GM12864 (cell line): ENCODE results near the gene SFT2D3.

Experiments used
- DNase-seq: peaks from one replicate; pipeline ENCODE4 v3.0.0-alpha.2; 2011; ENCODE audit warnings: low read depth
- H3K4me3 ChIP-seq: 2 replicates; pipeline ENCODE4 v1.5.1; 2011; ENCODE audit warnings: mild to moderate bottlenecking, low read depth, low read length, control low read depth
- TF ChIP-seq, protein P1 (sequence below): IDR thresholded peaks from 2 replicates; pipeline ENCODE4 v1.5.1; 2011; ENCODE audit warnings: low read depth, mild to moderate bottlenecking, moderate library complexity, low read length, control low read depth, inconsistent platforms; ENCODE audit errors: missing control alignments

Gene SFT2D3

GRCh38 chr2:127660291-127660578 lies 41.1 kb upstream of the SFT2D3 start:
- TF ChIP-seq, protein P1, sequence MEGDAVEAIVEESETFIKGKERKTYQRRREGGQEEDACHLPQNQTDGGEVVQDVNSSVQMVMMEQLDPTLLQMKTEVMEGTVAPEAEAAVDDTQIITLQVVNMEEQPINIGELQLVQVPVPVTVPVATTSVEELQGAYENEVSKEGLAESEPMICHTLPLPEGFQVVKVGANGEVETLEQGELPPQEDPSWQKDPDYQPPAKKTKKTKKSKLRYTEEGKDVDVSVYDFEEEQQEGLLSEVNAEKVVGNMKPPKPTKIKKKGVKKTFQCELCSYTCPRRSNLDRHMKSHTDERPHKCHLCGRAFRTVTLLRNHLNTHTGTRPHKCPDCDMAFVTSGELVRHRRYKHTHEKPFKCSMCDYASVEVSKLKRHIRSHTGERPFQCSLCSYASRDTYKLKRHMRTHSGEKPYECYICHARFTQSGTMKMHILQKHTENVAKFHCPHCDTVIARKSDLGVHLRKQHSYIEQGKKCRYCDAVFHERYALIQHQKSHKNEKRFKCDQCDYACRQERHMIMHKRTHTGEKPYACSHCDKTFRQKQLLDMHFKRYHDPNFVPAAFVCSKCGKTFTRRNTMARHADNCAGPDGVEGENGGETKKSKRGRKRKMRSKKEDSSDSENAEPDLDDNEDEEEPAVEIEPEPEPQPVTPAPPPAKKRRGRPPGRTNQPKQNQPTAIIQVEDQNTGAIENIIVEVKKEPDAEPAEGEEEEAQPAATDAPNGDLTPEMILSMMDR, result no peak
- DNase-seq, result no peak
- H3K4me3 ChIP-seq, result no peak overlapping the region

DNA sequence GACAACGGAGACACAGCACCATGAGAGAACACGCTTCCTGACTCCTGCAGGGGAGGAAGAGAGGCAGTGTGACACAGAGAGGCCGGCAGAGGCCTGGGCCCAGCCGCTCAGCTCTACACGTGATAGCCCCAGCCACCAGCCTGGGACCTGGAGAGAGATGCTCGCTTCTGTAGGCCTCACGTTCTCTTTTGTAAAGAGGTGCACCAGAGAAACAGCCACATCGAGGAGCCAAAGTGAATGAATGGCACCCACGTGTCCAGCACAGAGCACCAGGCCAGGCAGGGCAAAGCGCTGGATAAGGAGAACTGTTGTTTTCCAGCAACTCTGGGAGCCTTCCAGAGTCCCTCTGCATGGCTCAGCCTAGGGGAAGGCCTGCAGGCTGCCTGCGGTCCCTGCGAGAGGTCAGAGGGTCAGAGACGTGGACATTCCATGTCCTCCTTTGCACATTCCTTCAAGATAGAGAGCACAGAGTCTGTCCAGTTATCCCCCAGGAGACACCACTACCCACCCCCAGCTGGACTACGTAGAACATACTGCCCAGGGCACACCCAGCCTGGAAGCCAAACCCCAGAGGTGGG lies 40.1 kb upstream of the SFT2D3 start:
- DNase-seq, result no peak
- TF ChIP-seq, protein P1, result no peak
- no peak overlapping the region for H3K4me3 ChIP-seq

- TF ChIP-seq, protein P1, result no peak
Measured at GRCh38 chr2:127661949-127662510, 39.3 kb upstream of the SFT2D3 start.

GRCh38 chr2:127662937-127663565 lies 38.2 kb upstream of the SFT2D3 start:
- DNase-seq, result no peak
- no peak overlapping the region for H3K4me3 ChIP-seq
- TF ChIP-seq, protein P1, result no peak

More at GRCh38 chr2:127661949-127662510, 39.3 kb upstream of the SFT2D3 start:
- no peak overlapping the region for H3K4me3 ChIP-seq
- DNase-seq, result no peak

DNA sequence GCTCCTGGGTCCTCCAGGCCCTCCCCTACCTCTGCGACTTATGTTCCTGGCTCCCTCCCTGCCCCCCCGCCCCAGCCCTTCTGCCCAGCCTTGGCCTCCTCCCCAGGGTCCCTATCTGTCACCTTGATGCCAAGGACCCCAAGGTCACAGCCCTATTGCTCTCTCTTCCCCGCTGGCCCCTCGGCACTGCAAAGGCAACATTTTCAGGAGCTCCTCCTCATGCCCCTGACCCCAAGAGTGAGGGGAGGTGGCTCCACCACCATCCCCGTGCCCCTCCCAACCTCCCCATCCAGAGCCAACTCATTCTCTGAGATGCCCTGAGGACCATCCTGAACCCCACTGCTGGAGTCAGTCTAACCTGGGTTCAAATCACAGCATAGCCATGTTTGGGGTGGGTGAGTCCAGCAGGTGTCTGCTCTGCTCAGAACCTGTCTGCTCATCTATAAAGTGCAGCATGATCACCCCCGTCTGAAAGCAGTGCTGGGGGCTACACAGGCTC lies 37.7 kb upstream of the SFT2D3 start:
- no peak overlapping the region for H3K4me3 ChIP-seq
- no peak for DNase-seq
- TF ChIP-seq, protein P1, result no peak

DNA sequence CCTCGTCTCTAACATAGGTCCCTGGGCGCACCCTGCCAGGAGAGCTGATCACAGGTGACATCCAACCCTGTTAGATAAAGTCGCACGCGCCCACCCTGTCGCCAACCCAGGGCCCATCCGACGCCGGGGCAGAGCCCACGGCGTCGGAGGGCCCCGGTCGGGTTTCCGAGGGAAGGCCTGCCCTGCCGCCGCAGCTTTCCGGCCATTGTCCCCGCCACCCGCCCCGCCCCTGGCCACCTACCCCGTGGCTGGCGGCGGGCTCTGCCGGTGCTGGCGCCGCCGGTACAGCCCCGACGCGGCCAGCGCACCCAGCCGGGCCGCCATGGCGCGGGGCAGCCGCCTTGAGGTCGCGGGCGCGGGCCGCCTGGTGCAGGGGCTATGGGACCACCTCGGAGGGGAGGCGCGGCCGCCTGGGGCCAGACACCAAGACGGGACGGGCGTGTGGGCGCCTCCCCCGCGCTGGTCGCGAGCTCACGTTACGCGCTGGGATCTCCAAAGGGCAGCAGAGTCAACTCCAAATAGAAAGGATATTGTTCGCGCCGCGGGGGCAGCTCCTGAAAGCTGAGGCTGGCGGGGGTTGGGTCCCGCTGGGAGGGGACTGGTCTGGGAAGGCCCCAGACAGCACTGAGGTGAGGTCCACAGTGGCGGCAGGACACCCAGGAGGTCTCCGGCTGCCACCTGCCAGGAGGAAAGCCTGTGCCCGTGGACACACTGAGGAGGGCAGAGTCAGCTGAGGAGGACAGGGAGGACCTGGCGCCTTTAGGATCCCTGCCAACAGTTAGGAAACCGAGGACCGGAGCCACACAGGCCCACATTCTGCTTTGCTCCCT lies 37.0 kb upstream of the SFT2D3 start:
- no peak for DNase-seq
- TF ChIP-seq, protein P1, result no peak
- no peak overlapping the region for H3K4me3 ChIP-seq
